CD4-positive, alpha-beta T cell treated with Interleukin-21 for 1 hour (primary cell): ENCODE measurements around the gene TSHZ1.

Experiments
- DNase-seq: peaks from one replicate; pipeline ENCODE4 v3.0.0-alpha.2; 2020

TSHZ1 gene

GRCh38 chr18:75249175-75249518 is 38.5 kb downstream of the TSHZ1 start:
- no peak for DNase-seq

DNA sequence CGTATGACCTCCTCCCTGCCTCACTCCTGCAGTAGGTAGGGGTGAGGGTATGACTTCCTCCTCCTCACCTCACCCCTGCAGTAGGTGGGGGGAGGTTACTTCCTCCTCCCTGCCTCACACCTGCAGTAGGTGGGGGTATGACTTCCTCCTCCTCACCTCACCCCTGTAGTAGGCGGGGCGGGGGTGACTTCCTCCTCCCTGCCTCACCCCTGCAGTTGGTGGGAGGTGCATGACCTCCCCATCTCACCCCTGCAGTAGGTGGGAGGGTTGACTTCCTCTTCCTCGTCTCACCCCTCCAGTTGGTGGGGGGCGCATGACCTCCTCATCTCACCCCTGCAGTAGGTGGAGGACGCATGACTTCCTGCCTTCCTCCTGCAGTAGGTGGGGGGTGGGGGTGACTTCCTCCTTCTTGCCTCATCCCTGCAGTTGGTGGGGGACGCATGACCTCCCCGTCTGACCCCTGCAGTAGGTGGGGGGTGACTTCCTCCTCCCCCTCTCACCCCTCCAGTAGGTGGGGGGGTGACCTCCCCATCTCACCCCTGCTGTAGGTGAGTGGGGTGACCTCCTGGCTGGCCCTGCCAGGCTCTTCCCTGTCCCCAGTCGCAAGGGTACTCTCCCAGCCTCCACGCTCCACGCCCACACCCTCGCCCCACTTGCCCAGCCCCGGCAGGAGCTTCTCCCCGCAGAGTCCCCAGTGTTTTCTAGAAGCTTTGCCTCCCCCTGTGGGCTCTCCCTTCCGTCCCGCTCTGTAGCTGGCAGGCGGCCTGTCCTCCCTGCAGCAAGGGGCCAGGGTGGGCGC is 39.3 kb downstream of the TSHZ1 start:
- peak; percentile 39 for DNase-seq

- DNase-seq: no peak
Measured at GRCh38 chr18:75250471-75250821, 39.8 kb downstream of the TSHZ1 start.

DNA sequence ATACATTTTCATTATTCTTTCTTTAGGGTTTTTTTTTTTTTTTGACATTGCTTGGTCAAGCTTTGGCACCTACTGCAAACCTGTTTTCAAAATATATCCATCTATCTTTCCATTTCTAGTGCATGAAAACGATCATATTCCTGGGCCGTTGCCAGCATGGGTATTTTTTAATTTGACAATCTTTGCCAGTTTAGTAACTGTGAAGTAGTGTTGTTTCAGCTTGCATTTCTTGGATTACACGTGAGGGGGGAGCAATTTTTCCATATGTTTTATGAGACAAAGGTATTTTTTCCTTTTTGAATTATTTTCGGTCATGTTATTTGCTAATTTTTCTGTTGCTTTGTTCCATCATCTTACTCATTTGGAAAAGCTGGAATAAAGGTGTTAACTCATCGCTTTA is 40.9 kb downstream of the TSHZ1 start:
- DNase-seq: no peak

- no peak for DNase-seq
Measured at GRCh38 chr18:75252136-75252535, 41.5 kb downstream of the TSHZ1 start.

GRCh38 chr18:75253043-75253442 is 42.4 kb downstream of the TSHZ1 start:
- no peak for DNase-seq

DNA sequence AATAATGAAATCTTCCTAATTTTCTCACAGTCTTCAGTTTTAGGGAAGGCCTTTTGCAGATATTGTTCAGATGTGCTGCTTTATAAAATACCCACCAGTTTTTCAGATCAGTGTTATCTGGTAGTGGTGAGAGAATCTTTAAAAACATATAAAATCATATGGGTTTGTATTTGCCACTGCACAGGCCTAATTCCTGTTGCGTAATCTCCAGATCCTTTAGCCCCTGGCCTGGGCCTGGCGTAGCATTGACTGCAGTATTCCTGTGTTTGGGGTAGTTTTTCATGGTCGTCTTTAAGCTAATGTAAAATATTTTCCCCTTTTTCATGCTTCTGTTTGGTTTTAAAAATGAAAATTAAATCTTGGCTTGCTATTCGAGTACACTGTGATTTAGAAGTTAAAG is 43.2 kb downstream of the TSHZ1 start:
- DNase-seq: no peak

- no peak for DNase-seq
Measured at GRCh38 chr18:75255094-75255493, 44.5 kb downstream of the TSHZ1 start.

DNA sequence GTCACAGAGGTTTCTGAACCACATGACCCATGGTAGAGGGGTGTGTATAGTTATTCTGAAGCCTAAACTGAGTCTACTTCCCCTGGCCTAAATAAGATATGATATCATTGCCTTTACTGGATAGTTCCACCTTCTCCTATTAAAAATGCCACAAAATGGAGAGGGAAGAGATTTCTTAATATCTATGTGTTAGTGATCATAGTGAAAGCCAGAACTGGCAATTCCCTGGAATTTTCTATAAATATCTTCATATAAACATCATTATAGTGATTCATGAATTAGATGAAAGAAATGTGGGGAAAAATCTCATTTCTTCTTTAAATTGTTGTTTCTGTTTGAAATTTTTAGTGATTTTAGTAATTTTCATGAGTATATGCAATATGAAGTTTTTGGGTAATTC is 45.8 kb downstream of the TSHZ1 start:
- DNase-seq: no peak

DNA sequence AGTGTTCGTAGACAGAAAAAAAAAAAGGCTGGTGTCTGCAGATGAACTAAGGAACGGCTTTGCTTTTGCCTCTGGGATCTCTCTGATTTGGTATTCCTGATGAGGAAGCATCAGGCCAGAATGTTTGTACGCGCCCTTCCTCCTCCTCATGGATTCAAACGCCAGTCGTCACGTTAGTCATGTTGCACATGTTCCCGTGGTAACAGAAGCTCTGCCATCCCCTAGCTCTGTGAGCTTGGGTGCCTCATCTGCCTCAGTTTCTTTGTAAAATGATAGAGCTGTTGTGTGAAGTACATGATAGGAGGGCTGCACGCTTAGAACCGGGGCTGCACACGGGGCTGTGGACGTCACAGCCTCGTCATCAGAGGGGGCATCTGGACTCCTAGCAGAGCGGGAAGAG is 47.0 kb downstream of the TSHZ1 start:
- DNase-seq: no peak

DNA sequence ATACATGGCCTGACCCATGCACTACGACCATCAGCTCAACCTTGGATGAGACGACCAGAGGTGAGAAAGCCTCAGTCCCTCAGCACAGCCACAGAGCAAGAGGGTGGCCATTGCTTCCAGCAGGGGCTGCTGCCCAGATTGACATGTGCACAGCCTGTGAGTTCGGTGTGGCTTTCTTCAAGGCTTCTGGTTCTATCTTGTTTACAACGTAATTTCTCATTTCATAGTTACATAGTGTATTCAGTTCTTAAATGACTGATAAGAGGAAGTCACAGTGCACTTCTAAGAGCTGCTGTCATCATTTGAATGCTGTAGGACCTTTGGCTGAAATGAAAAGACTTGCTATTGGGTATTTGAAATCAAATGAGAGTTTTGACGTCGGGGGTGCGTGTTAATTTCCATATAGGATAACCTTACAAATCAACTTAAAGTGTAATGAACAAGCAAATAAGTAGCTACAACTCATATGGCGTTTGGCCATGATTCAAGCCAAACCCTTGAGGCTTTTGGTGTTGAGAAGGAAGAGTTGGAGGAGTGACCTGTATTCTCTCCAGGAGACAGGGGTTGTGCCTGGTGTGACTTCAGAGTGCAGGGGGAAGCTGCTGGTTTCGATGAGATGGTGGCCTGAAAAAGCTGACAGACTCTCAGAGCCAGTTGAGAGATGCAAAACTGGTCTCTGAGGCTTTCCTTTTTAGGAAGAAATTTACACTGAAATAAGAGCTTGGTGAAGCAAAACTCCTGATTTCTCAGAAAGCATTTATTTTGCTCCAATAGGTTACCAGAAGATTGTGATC is 51.0 kb downstream of the TSHZ1 start:
- DNase-seq: no peak

GRCh38 chr18:75262511-75262910 is 51.9 kb downstream of the TSHZ1 start:
- no peak for DNase-seq

DNA sequence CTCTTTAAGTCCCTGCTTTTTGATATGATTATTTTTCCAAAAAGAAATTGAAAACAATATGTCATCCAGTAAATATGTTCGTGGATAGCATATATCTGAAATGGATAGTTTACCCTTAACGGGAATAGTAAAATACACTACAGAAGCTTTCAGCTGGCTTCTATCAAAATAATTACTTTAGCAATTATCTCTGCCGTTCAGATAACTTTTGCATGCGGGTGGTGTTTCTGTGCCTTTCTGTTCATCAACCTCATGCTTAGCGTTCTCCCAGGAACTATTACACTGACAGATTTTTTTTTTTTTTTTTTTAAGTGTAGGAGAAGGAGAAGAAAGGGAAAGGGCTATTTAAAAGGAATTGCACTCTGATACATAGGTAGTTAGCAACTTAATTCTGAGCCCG is 53.6 kb downstream of the TSHZ1 start:
- DNase-seq: no peak

DNA sequence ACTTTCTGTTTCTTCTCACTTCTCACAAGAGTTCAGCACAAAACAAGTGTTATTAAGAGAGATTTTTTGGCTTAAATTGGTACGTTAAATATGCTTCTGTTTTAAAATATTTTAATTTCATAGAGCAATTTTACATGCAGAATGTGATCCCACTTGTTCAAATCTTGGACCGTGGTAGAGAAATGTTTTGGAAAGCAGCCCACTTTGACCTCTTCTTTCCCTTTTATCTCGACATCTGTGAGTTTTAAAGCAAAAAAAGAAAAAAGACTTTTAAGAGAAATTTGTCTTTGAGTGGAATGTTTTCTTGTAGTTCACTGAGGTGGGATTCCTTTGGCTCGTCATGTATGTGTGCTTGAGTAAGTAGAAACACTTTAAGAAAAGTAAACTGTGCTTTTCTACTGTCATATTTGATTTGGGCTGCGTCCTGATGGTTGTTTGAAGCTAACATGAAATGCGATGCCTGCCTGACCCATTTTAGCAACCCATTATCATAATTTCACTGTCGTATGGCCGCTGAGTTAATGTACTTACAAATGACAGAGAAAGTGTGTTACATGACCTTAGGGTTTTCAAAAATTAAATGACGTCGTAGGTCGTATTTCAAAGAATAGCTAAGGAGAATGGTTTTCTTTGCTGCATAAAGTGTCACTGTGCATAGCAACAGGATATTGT is 54.5 kb downstream of the TSHZ1 start:
- DNase-seq: no peak

- no peak for DNase-seq
Measured at GRCh38 chr18:75265872-75266271, 55.3 kb downstream of the TSHZ1 start.

GRCh38 chr18:75267643-75268363 is 57.2 kb downstream of the TSHZ1 start:
- DNase-seq: no peak

DNA sequence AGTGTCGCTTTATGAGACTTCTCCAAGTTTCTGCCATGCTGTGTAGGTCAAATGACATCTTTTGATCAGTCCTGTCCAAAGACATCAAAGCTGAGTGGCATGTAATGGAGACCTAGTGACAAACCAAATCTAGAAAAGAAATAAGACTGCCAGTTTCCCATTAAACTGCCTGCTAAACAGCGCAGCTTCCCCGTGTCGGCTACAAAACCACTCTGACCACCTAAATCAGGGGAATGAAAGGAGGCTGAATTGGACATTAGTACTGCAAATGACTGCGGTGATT is 57.7 kb downstream of the TSHZ1 start:
- DNase-seq: no peak

GRCh38 chr18:75269124-75269680 is 58.6 kb downstream of the TSHZ1 start:
- no peak for DNase-seq

DNA sequence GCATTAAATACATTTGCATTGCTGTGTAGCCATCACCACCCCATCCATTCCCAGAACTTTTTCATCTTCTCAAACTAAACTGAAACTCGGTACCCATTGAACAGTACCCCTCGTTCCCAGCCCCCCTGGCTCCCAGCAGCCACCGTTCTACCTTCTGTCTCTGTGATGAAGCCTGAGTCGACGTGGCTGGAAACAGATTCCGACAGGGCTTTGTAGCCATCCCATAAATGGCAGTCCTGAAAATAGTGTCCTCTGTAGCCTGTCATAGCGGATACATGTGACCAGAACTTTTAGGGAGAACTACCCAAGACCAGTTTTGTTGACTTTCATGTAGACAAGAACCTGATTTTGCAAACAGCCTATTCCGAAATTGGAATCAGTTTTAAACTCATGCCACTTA is 59.1 kb downstream of the TSHZ1 start:
- no peak for DNase-seq

- no peak for DNase-seq
Measured at GRCh38 chr18:75271952-75272351, 61.4 kb downstream of the TSHZ1 start.

- DNase-seq: no peak
Measured at GRCh38 chr18:75273817-75274216, 63.2 kb downstream of the TSHZ1 start.

DNA sequence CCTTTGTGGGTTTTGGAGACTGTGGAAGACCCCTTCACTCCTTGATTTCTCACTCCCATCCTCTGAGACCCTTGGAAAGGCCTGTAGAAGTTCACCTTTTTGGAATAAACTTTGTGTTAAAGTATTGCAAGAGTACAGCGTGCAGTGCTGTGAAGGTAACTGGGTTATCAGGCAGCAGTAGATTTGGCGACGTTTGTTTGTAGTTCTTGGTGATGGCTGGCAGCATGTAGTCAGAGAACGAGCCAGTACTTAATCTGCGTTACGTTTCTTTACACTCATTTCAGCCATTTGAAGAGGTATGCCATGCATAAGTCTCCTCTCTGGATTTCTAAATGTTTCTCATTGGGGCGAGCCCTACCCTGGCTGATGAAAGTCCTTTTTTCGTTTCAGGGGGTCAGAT is 64.6 kb downstream of the TSHZ1 start:
- no peak for DNase-seq
